Measurements from ENCODE around the gene ESD. TPM values are rescaled to one million over a fixed set of nuclear protein-coding genes. Genes with fewer than 3 reads are reported as not detected.
"Not testable (repeated sequence)": the region's sequence is repeated elsewhere in the genome, so short reads cannot be mapped to it uniquely, and the experiment has no call there.

Gene ESD
- total and polyA plus RNA-seq, 2 donors (not counting 3 experiments of a cell fraction or from before 2014, with no cell fraction given), result 45.3 to 81.1 TPM

- TF ChIP-seq EZH2 (IDR thresholded peaks at IDR 0.05; ENCODE audit: borderline replicate concordance, low read depth, low read length, severe bottlenecking) (no peak), GATA2 (IDR thresholded peaks at IDR 0.05; ENCODE audit: insufficient read depth, insufficient read length, low read depth, low read length) (no peak), JUN (IDR thresholded peaks at IDR 0.05; ENCODE audit: borderline replicate concordance, insufficient read depth, insufficient read length, low read depth) (no peak), CTCF (IDR thresholded peaks at IDR 0.05; ENCODE audit: extremely low read depth in 1 of 2, insufficient read depth in 1 of 2, low read depth in 1 of 2, low read length in 2 of 2) (no peak), POLR2A (IDR thresholded peaks at IDR 0.05; ENCODE audit: low read depth, low read length) (no peak), POLR2AphosphoS5 (IDR thresholded peaks at IDR 0.05; ENCODE audit: insufficient read depth, low read depth, low read length) (no peak), MAX (IDR thresholded peaks at IDR 0.05; ENCODE audit: insufficient read depth, insufficient read length) (no peak), MYC (IDR thresholded peaks at IDR 0.05; ENCODE audit: low read depth, low read length) (no peak), FOS (IDR thresholded peaks at IDR 0.05; ENCODE audit: borderline replicate concordance, insufficient read depth, low read length) (no peak)
- no TSS peak for BruUV-seq (replicated peaks)
- Histone ChIP-seq H3K27me3 (ENCODE audit: control insufficient read depth in 2 of 2, insufficient read depth in 2 of 2, low read length in 2 of 2) (peaks cover 0 to 4% of the 10 kb centered on the region in 2 experiments), H3K4me2 (ENCODE audit: insufficient read depth, low read length) (no peak overlapping the region), H4K20me1 (replicated peaks; ENCODE audit: control insufficient read depth, extremely low read depth, insufficient read depth, low read length) (no peaks in the 10 kb centered on the region), H3K36me3 (ENCODE audit: control insufficient read depth in 2 of 2, extremely low read depth in 1 of 2, insufficient read depth in 2 of 2, low read length in 2 of 2) (peaks cover 0 to 1% of the 10 kb centered on the region in 2 experiments), H3K4me1 (ENCODE audit: control insufficient read depth, extremely low read depth, insufficient read depth, low read length) (no peaks in the 10 kb centered on the region), H3K27ac (ENCODE audit: insufficient read depth, low read depth, low read length) (no peak overlapping the region), H3K4me3 (replicated peaks in 1 of 3; ENCODE audit: insufficient read depth in 1 of 3, low read depth in 1 of 3, low read length in 3 of 3) (no peak overlapping the region), H3K9me1 (replicated peaks; ENCODE audit: control insufficient read depth, extremely low read depth, insufficient read depth, low read length) (no peaks in the 10 kb centered on the region), H3K9ac (replicated peaks; ENCODE audit: extremely low read depth, insufficient read depth, low read length) (no peak overlapping the region), H2AFZ (ENCODE audit: low read depth, low read length) (no peak overlapping the region), H3K79me2 (ENCODE audit: control insufficient read depth, insufficient read depth, low read length) (no peaks in the 10 kb centered on the region), H3K9me3 (replicated peaks; ENCODE audit: control insufficient read depth, insufficient read depth, low read length) (no peaks in the 10 kb centered on the region)
- no peak for FAIRE-seq
- intact Hi-C loops (cut with micrococcal nuclease) (no loop called here), dilution Hi-C loops (cut with MboI; ENCODE audit: extremely low pct_ligation_motif_present, low sequenced_read_pairs) (no loop called here)
- POLR2A ChIA-PET, result no interaction called here
- CTCF ChIA-PET, result interaction anchor here (1.0 kb wide), 2 partner anchors 36 to 206 kb away, joined by 3 to 4 read pairs; no protein-coding TSS in a partner anchor
- DNase-seq (ENCODE audit: low read depth, low spot score), result no peak
Measured at GRCh38 chr13:46756977-46757376, 40.0 kb downstream of the ESD start.

GRCh38 chr13:46755508-46755907 lies 41.5 kb downstream of the ESD start:
- FAIRE-seq; POLR2A ChIA-PET; H3K36me3 ChIP-seq (ENCODE audit: control insufficient read depth in 2 of 2, extremely low read depth in 1 of 2, insufficient read depth in 2 of 2, low read length in 2 of 2); H3K27ac ChIP-seq (ENCODE audit: insufficient read depth, low read depth, low read length); H3K9me1 ChIP-seq (replicated peaks; ENCODE audit: control insufficient read depth, extremely low read depth, insufficient read depth, low read length); intact Hi-C loops (cut with micrococcal nuclease); H2AFZ ChIP-seq (ENCODE audit: low read depth, low read length); H3K79me2 ChIP-seq (ENCODE audit: control insufficient read depth, insufficient read depth, low read length); CTCF ChIA-PET; H3K27me3 ChIP-seq (ENCODE audit: control insufficient read depth in 2 of 2, insufficient read depth in 2 of 2, low read length in 2 of 2); H3K4me3 ChIP-seq (replicated peaks in 1 of 3; ENCODE audit: insufficient read depth in 1 of 3, low read depth in 1 of 3, low read length in 3 of 3); H3K9me3 ChIP-seq (replicated peaks; ENCODE audit: control insufficient read depth, insufficient read depth, low read length); H3K4me1 ChIP-seq (ENCODE audit: control insufficient read depth, extremely low read depth, insufficient read depth, low read length); dilution Hi-C loops (cut with MboI; ENCODE audit: extremely low pct_ligation_motif_present, low sequenced_read_pairs); H3K9ac ChIP-seq (replicated peaks; ENCODE audit: extremely low read depth, insufficient read depth, low read length); H3K4me2 ChIP-seq (ENCODE audit: insufficient read depth, low read length); BruUV-seq (replicated peaks); H4K20me1 ChIP-seq (replicated peaks; ENCODE audit: control insufficient read depth, extremely low read depth, insufficient read depth, low read length); DNase-seq (ENCODE audit: low read depth, low spot score): not testable (repeated sequence)

Data from endothelial cell of umbilical vein (primary cell).